Transverse colon (tissue), 4 donors: ENCODE results near the gene FMNL2.

ENCODE experiments used
- EP300 ChIP-seq: sonication (generic); formaldehyde crosslinking; IDR thresholded peaks from one replicate; pipeline ENCODE4 v1.6.1; 2017; ENCODE audit warnings: antibody characterized with exemption, low read depth
- POLR2A ChIP-seq: fragments of 450-650 bp; IDR thresholded peaks from one replicate; pipeline ENCODE4 v1.6.1; 2016; ENCODE audit warnings: antibody characterized with exemption, mild to moderate bottlenecking, moderate library complexity
- POLR2AphosphoS5 ChIP-seq, 3 donors: sonication (generic); formaldehyde crosslinking; IDR thresholded peaks; one replicate each; pipeline ENCODE4 v1.6.1; 2016; ENCODE audit warnings: antibody characterized with exemption in 3 of 3
- TF ChIP-seq, protein P1 (sequence below), 5 experiments: fragments of 200-600 bp in 3 of 5; fragments of 450-650 bp in 2 of 5; sonication (generic) in 3 of 5; IDR thresholded peaks; 1 replicate in 2 of 5; 2 replicates in 3 of 5; pipeline ENCODE4 v1.5.1; 2016 to 2017; ENCODE audit warnings: antibody characterized with exemption in 5 of 5, inconsistent platforms in 3 of 5, mild to moderate bottlenecking in 2 of 5, moderate library complexity in 1 of 5

- TF ChIP-seq, protein P1, sequence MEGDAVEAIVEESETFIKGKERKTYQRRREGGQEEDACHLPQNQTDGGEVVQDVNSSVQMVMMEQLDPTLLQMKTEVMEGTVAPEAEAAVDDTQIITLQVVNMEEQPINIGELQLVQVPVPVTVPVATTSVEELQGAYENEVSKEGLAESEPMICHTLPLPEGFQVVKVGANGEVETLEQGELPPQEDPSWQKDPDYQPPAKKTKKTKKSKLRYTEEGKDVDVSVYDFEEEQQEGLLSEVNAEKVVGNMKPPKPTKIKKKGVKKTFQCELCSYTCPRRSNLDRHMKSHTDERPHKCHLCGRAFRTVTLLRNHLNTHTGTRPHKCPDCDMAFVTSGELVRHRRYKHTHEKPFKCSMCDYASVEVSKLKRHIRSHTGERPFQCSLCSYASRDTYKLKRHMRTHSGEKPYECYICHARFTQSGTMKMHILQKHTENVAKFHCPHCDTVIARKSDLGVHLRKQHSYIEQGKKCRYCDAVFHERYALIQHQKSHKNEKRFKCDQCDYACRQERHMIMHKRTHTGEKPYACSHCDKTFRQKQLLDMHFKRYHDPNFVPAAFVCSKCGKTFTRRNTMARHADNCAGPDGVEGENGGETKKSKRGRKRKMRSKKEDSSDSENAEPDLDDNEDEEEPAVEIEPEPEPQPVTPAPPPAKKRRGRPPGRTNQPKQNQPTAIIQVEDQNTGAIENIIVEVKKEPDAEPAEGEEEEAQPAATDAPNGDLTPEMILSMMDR (IDR thresholded peaks at IDR 0.05), result no peak
- TF ChIP-seq EP300, result no peak
- TF ChIP-seq POLR2A, result no peak
- no peak for TF ChIP-seq POLR2AphosphoS5 (IDR thresholded peaks at IDR 0.05)
These were observed 68.1 kb downstream of the FMNL2 start for GRCh38 chr2:152402780-152403759.
